Keratinocyte (primary cell): Measurements from ENCODE around the gene ERFE. TPM values are rescaled to one million over a fixed set of nuclear protein-coding genes. Genes with fewer than 3 reads are reported as not detected.
A peak's percentile ranks its signal among the peaks of the same experiment; 100 is the strongest.

Experiments used
- DNase-seq: peaks from one replicate; pipeline ENCODE4 v3.0.0-alpha.2; 2011; ENCODE audit warnings: low read depth, missing footprints, low spot score
- FAIRE-seq: peaks from 2 replicates; lab custom pipeline; 2011; peaks lifted over from hg19 to GRCh38; lab: Jason Lieb, UNC
- H2AFZ ChIP-seq: 2 replicates; pipeline ENCODE4 v1.6.0; 2012; ENCODE audit warnings: low read length, control low read depth, inconsistent platforms; ENCODE audit not compliant: control insufficient read depth
- H3K27ac ChIP-seq: 2 replicates; pipeline ENCODE4 v1.5.1; 2011; ENCODE audit warnings: low read length; ENCODE audit not compliant: control insufficient read depth, insufficient read depth
- H3K27me3 ChIP-seq: 3 replicates; pipeline ENCODE4 v1.6.0; 2011; ENCODE audit warnings: low read length; ENCODE audit not compliant: control insufficient read depth, insufficient read depth; ENCODE audit errors: extremely low read depth
- H3K36me3 ChIP-seq, 2 experiments: 2 replicates in 1 of 2; 3 replicates in 1 of 2; pipeline ENCODE4 v1.5.1; 2011; ENCODE audit warnings: low read length in 2 of 2, mild to moderate bottlenecking in 1 of 2; ENCODE audit not compliant: control insufficient read depth in 2 of 2, insufficient read depth in 2 of 2; ENCODE audit errors: extremely low read depth in 1 of 2
- H3K4me1 ChIP-seq: 3 replicates; pipeline ENCODE4 v1.5.1; 2011; ENCODE audit warnings: low read length; ENCODE audit not compliant: control insufficient read depth, insufficient read depth; ENCODE audit errors: extremely low read depth
- H3K4me2 ChIP-seq: 3 replicates; pipeline ENCODE4 v1.6.0; 2011; ENCODE audit warnings: low read depth, low read length; ENCODE audit not compliant: control insufficient read depth, insufficient read depth; ENCODE audit errors: extremely low read depth
- H3K4me3 ChIP-seq, 3 experiments: fragments of 200-600 bp in 1 of 3; sonication (generic) in 1 of 3; 2 replicates in 2 of 3; 3 replicates in 1 of 3; pipeline ENCODE4 v1.5.1; 2011 to 2016; ENCODE audit warnings: low read length in 3 of 3, mild to moderate bottlenecking in 3 of 3, control low read depth in 2 of 3, inconsistent platforms in 1 of 3, low read depth in 1 of 3, mixed read lengths in 1 of 3, mixed run types in 1 of 3, moderate library complexity in 1 of 3; ENCODE audit not compliant: control insufficient read depth in 2 of 3, insufficient read depth in 2 of 3; ENCODE audit errors: extremely low read depth in 1 of 3
- H3K79me2 ChIP-seq: 2 replicates; pipeline ENCODE4 v1.6.0; 2012; ENCODE audit warnings: low read length; ENCODE audit not compliant: control insufficient read depth, insufficient read depth
- H3K9ac ChIP-seq: 3 replicates; pipeline ENCODE4 v1.6.0; 2011; ENCODE audit warnings: low read length; ENCODE audit not compliant: control insufficient read depth, insufficient read depth; ENCODE audit errors: extremely low read depth
- H3K9me1 ChIP-seq: 3 replicates; pipeline ENCODE4 v1.6.0; 2011; ENCODE audit warnings: low read length; ENCODE audit not compliant: control insufficient read depth, insufficient read depth; ENCODE audit errors: extremely low read depth
- H3K9me3 ChIP-seq: 2 replicates; pipeline ENCODE4 v1.5.1; 2012; ENCODE audit warnings: low read depth, low read length; ENCODE audit not compliant: control insufficient read depth
- H4K20me1 ChIP-seq: 3 replicates; pipeline ENCODE4 v1.6.0; 2011; ENCODE audit warnings: low read length; ENCODE audit not compliant: control insufficient read depth, insufficient read depth; ENCODE audit errors: extremely low read depth
- CTCF ChIP-seq, 3 experiments: IDR thresholded peaks in 1 of 3; conservative IDR thresholded peaks in 1 of 3; optimal IDR thresholded peaks in 1 of 3; 2 replicates in 2 of 3; 3 replicates in 1 of 3; pipeline versions ENCODE3 to v1.5.1; 2011; ENCODE audit warnings: low read length in 3 of 3, mild to moderate bottlenecking in 3 of 3, moderate library complexity in 2 of 3, control low read depth in 1 of 3, inconsistent platforms in 1 of 3; ENCODE audit not compliant: insufficient read depth in 2 of 3; ENCODE audit errors: extremely low read depth in 1 of 3
- EZH2 ChIP-seq: IDR thresholded peaks from one replicate; pipeline ENCODE4 v1.6.1; 2012; ENCODE audit warnings: inconsistent platforms, mild to moderate bottlenecking, low read length, moderate library complexity
- dilution Hi-C: fragments of 300-500 bp; cut with MboI; formaldehyde crosslinking; loops from one replicate; pipeline ENCODE4 v1.7.0; 2020; ENCODE audit warnings: low sequenced_read_pairs; ENCODE audit not compliant: extremely low pct_ligation_motif_present
- polyA plus RNA-seq, 5 experiments: library from polyadenylated mRNA; depleted of rRNA in 3 of 5; stranded (reverse) in 3 of 5; stranded (forward) in 1 of 5; unstranded in 1 of 5; fragments of >200 nt; gene quantifications; 1 replicate in 1 of 5; 2 replicates in 3 of 5; 3 replicates in 1 of 5; pipeline versions ENCODE4 v1.2.1 to v1.2.3, GENCODE V29; 2011 to 2012; ENCODE audit warnings: missing spikeins in 2 of 5, low read depth in 1 of 5, low replicate concordance in 1 of 5

Gene ERFE
- polyA plus RNA-seq, 1 donor (not counting 4 experiments of a cell fraction or from before 2014, with no cell fraction given): 0.14 TPM

- H3K9me1 ChIP-seq: no peaks in the 10 kb centered on the region
- no peak for FAIRE-seq
- peaks cover 30% of the 10 kb centered on the region for H3K4me1 ChIP-seq
- H3K27ac ChIP-seq: no peak overlapping the region
- H4K20me1 ChIP-seq: no peaks in the 10 kb centered on the region
- no peak overlapping the region for H3K9ac ChIP-seq
- H3K36me3 ChIP-seq: no peaks in the 10 kb centered on the region
- DNase-seq: no peak
- TF ChIP-seq EZH2 (no peak), CTCF (optimal IDR thresholded peaks at IDR 0.05 in 1 of 3, IDR thresholded peaks at IDR 0.05 in 1 of 3, conservative IDR thresholded peaks at IDR 0.05 in 1 of 3; ENCODE audit: extremely low read depth in 1 of 3, insufficient read depth in 2 of 3, low read length in 3 of 3) (peak in 2 of 3 experiments; percentile 40 to 84)
- dilution Hi-C loops: no loop called here
- H3K27me3 ChIP-seq: no peaks in the 10 kb centered on the region
- no peak overlapping the region for H2AFZ ChIP-seq
- no peak overlapping the region for H3K4me3 ChIP-seq
- H3K79me2 ChIP-seq: no peaks in the 10 kb centered on the region
- H3K9me3 ChIP-seq: no peaks in the 10 kb centered on the region
- no peak overlapping the region for H3K4me2 ChIP-seq
These were observed 19.4 kb upstream of the ERFE start for GRCh38 chr2:238139196-238140039.

GRCh38 chr2:238140040-238140439, 18.7 kb upstream of the ERFE start:
- Histone ChIP-seq H4K20me1 (no peaks in the 10 kb centered on the region), H3K27me3 (no peaks in the 10 kb centered on the region), H2AFZ (no peak overlapping the region), H3K36me3 (no peaks in the 10 kb centered on the region), H3K79me2 (no peaks in the 10 kb centered on the region), H3K9me3 (no peaks in the 10 kb centered on the region), H3K27ac (no peak overlapping the region), H3K9ac (no peak overlapping the region), H3K9me1 (no peaks in the 10 kb centered on the region), H3K4me1 (peaks cover 30% of the 10 kb centered on the region), H3K4me3 (no peak overlapping the region), H3K4me2 (no peak overlapping the region)
- no peak for TF ChIP-seq EZH2
- TF ChIP-seq CTCF (optimal IDR thresholded peaks at IDR 0.05 in 1 of 3, IDR thresholded peaks at IDR 0.05 in 1 of 3, conservative IDR thresholded peaks at IDR 0.05 in 1 of 3; ENCODE audit: extremely low read depth in 1 of 3, insufficient read depth in 2 of 3, low read length in 3 of 3): no peak
- FAIRE-seq (no peak), DNase-seq (no peak)
- dilution Hi-C loops: no loop called here
